Anterior cingulate cortex (tissue), 58 donors: ENCODE measurements around the gene SMARCD3.

Experiments used
- DNase-seq, 58 donors: peaks; one replicate each; lab custom pipeline; 2025; lab: John Stamatoyannopoulos, UW

Gene SMARCD3

DNA sequence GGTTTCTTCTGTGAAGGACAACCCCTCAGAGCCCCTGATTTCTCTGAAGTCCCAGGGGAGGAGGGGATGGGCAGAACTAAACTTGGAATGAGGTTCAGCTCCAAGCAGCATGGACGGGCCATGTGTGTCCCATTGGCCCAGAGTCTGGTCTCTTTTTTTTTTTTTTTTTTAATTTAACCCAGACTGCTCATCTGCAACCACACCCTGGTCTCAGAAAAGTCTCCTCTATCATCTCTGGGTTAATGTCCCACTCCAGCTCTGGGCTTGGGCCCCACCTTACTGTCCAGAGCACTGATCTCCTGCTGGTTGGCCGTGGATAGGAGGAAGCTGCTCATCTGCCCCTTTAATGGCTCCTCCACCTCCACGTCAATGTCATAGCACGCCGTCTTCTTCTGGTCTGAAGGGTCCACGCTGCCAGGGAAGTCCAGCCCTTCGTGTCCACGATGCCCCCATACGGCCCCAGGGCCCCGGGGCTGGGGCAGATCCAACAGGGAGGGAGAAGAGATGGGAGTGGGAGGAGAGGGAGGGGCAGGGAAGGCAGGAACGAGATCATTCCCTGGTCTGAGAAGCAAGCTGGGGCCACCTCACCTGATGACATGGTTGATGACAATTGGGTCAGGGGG lies 8.5 kb downstream of the SMARCD3 start:
- DNase-seq = no peak

DNA sequence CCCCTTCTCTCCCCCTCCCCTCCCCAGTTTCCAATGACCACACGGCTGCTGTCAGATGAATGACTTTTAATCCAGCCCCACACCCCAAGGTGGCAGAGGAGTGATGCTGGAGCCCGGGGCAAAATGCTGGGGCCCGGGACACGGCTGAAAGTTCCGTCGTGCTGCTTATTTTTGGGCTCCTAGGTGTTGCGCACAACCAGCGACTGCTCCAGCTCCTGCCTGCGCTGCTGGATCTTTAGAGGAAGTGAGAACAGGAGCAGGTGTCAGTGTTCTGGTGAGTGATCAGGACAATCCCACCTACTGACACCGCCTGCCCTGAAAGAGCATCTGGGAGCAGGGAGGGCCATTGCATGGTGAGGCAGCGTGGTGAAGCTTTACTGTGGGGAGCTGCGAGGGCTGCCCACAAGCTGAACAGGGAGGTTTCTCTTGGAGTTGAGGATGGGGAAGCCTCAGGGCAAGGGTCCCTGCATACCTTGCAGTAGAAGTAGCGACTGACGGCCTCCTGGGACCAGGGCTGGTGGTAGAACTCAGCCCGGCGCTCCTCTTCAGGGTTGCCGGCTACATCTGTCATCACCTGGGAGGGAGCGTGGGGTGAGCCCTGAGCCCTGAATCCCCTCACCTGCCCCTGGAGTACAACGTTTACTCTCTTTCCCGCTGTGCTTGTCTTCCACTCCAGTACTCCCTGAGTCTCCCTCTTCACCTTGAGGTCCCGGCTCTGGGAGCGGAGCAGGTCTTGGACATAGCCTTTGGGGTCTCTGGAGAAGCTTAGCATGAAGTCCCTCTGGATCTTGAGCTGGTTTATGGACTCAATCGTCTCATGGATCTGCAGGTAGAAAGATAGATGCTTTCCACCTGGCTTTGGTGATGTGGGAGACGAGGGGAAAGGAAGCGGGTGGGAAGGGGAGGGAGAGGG lies 9.3 kb downstream of the SMARCD3 start:
- no peak for DNase-seq

DNA sequence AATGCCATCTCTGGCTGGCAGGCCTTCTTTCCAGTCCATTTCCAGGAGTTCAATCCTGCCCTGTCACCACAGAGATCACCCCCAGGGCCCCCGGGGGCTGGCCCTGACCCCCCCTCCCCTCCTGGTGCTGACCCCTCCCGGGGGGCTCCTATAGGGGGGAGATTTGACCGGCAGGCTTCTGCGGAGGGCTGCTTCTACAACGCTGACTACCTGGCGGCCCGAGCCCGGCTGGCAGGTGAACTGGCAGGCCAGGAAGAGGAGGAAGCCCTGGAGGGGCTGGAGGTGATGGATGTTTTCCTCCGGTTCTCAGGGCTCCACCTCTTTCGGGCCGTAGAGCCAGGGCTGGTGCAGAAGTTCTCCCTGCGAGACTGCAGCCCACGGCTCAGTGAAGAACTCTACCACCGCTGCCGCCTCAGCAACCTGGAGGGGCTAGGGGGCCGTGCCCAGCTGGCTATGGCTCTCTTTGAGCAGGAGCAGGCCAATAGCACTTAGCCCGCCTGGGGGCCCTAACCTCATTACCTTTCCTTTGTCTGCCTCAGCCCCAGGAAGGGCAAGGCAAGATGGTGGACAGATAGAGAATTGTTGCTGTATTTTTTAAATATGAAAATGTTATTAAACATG lies 10.2 kb downstream of the SMARCD3 start:
- no peak for DNase-seq

DNA sequence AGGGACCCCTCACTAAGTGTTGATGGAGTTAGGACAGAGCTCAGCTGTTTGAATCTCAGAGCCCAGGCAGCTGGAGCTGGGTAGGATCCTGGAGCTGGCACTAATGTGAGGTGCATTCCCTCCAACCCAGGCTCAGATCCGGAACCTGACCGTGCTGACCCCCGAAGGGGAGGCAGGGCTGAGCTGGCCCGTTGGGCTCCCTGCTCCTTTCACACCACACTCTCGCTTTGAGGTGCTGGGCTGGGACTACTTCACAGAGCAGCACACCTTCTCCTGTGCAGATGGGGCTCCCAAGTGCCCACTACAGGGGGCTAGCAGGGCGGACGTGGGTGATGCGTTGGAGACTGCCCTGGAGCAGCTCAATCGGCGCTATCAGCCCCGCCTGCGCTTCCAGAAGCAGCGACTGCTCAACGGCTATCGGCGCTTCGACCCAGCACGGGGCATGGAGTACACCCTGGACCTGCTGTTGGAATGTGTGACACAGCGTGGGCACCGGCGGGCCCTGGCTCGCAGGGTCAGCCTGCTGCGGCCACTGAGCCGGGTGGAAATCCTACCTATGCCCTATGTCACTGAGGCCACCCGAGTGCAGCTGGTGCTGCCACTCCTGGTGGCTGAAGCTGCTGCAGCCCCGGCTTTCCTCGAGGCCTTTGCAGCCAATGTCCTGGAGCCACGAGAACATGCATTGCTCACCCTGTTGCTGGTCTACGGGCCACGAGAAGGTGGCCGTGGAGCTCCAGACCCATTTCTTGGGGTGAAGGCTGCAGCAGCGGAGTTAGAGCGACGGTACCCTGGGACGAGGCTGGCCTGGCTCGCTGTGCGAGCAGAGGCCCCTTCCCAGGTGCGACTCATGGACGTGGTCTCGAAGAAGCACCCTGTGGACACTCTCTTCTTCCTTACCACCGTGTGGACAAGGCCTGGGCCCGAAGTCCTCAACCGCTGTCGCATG lies 11.0 kb downstream of the SMARCD3 start:
- no peak for DNase-seq

DNA sequence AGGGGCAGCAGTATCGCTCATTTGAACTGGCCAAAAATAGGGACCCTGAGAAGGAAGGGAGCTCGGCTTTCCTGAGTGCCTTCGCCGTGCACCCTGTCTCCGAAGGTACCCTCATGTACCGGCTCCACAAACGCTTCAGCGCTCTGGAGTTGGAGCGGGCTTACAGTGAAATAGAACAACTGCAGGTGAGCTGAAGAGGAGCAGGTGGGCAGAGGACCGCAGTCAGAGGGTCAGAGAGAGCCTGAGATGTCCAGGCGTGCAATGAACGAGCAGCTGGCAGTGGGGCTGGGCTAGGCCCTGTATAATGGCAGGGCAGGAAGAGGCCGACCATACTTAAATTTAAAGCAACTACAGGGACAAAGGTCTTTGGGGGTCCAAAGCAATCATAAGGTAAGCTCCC lies 12.1 kb downstream of the SMARCD3 start:
- DNase-seq = no peak

DNA sequence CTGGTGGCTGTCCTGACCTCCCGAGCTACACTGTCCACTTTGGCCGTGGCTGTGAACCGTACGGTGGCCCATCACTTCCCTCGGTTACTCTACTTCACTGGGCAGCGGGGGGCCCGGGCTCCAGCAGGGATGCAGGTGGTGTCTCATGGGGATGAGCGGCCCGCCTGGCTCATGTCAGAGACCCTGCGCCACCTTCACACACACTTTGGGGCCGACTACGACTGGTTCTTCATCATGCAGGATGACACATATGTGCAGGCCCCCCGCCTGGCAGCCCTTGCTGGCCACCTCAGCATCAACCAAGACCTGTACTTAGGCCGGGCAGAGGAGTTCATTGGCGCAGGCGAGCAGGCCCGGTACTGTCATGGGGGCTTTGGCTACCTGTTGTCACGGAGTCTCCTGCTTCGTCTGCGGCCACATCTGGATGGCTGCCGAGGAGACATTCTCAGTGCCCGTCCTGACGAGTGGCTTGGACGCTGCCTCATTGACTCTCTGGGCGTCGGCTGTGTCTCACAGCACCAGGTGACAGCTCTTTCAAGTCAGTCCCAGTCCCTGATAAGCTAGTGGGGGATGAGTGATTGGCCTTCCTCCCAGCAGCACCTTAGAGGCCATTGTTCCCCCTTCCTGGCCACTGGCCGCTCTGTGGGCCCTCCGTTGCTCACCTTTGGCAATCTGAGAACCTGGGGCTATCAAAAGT lies 13.3 kb downstream of the SMARCD3 start:
- DNase-seq = no peak

DNA sequence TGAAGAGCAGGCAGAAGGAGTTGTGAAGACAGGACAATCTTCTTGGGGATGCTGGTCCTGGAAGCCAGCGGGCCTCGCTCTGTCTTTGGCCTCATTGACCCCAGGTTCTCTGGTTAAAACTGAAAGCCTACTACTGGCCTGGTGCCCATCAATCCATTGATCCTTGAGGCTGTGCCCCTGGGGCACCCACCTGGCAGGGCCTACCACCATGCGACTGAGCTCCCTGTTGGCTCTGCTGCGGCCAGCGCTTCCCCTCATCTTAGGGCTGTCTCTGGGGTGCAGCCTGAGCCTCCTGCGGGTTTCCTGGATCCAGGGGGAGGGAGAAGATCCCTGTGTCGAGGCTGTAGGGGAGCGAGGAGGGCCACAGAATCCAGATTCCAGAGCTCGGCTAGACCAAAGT lies 14.7 kb downstream of the SMARCD3 start:
- no peak for DNase-seq

DNA sequence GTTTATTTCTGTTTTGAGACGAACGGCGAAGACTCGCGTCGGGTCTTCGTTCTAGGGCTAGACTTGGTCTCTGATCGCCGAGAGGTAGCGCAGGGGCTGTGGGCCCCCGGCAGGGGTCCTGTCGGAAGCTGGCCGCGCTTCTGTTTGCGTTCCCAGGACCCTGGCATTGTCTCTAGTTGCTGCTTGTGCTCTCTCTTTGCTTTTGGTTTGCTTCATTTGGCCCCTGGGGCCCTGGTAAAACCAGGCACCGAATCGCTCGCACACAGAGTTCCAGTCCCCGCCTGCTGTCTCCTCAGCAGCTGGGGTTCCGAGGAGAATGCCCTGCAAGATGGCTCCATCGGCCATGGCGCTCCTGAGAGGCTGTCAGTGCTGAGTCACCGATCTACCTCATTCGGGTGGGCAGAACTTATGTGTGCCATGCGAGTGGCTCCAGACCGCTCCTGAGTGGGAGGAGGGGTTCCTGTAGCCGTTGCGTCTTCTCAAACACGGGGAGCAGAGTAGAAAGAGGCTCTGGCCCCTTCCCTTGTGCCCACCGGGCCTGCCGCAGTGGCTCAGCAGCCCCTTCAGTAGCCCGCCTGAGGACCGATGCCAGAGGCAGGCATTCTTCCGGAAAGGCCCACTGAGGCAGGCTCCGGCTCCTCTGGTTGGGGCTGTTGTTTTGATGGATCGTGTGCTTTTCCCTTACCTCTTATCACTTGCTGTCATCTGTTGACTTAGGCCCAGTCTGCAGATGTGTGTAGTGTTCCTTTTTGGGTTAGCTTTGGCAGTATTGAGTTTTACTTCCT lies 15.4 kb downstream of the SMARCD3 start:
- peak in 32 of 58 donors; percentile 17 to 83 (median 56) for DNase-seq

DNA sequence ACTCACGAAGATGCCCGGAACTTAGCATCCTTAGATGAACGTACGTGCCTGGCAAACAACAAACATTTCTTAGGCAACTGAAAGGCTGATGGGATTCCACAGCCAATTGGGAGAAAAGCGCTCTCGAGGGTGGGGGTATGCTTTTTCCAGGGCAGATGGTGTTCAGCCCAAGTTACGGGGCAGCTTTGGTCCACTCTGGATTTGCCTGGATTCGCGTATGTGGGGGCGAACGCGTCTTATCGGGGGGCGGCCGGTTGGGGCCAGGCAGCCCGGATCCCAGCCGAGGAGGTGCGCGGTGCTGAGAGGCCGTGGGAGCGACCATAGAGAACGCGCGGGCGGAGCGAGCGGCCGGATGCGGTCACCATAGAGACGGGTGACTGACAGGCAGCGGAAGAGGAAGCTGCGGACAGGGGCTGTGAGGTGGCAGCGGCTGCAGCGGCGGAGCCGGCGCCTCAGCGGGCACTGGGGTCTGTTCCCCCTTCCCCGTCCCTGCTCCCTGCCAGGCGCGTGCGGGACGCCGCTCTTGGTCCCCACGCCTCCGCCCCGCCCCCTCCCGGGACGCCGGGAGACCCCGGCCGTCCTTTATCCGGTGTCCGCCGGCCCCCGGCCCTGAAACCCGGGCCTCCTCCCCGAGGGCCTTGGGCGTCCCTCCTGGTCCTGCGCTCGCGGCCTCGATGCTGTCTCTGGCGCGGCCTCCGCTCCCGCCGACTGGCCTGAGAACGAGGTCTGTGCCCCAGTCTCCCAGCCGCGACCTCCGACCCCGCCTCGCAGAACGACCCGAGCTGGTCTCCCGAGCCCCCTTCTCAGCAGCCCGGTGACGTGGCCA lies 16.2 kb downstream of the SMARCD3 start, which contains the start of gene CHPF2:
Gene CHPF2 (plus strand): TSS at position 393 of the 826 bp plus-strand sequence. CDS start 1,529 bp downstream, outside the sequence.
- peak; percentile 37 to 94 (median 84) for DNase-seq

DNA sequence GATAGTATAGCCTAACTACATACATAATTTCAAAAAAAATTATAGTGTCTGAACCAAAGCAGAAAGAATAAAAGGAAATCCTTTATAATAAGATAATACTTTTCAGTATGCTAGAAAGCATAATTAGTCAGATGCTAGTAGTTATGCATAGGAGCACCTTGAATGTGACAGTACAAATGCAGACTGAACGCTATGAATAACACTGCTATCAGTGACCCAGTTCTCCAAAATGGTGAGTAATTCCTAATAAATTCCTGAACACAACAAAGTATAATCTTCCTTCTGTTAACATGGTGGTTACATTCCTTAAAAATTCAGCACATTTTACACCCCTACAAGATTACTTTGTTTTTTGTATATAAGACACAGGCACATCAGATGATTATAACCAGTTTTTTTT lies 17.4 kb downstream of the SMARCD3 start:
- DNase-seq = no peak

DNA sequence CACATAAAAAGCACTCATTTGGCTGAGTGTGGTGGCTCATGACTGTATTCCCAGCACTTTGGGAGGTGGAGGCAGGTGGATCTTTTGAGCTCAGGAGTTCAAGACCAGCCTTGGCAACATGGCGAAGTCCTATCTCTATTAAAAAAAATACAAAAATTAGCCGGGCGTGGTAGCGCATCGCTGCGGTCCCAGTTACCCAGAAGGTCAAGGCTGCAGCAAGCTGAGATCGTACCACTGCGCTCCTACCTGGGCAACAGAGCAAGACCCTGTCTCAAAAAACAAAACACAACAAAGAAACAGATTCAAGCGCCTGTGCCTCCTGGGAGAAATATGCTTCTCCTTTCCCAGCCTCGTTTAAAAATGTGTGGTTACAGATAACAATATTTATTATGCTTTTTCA lies 19.2 kb downstream of the SMARCD3 start:
- DNase-seq = no peak

DNA sequence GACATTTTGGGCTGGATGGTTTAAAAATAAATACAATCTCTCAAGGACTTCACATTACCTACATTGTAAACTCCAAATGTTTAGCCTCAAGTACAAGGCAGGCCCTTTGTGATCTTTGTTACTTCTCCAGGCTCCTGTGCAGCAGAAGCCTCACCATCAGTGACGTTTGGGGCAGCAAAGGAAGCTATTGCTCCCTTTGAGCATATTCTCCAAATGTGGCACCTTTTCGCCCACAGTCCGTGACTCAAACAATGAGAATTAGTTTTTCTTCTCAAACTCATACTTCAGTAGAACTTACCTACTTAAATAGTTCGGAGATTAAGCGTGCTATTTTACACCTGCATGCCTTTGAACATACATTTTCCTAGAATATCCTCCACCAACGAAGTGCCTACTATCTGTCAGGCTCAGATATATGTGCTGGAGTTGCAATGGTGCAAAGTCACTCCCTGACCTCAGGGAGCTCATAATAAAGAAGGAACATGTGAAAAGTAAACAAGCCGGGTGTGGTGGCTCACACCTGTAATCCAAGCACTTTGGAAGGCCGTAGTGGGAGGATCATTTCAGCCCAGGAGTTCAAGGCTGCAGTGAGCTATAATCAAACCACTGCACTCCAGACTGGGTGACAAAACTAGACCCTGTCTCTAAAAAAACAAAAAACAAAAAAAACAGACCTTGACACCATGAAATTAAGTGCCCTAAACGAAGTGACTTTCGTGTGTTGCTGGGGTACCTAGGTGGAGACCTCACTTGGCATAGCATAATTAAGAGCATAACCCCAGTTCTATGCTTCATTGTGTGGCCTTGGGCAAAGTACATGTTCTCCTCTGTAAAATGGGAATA lies 20.2 kb downstream of the SMARCD3 start:
- no peak for DNase-seq

DNA sequence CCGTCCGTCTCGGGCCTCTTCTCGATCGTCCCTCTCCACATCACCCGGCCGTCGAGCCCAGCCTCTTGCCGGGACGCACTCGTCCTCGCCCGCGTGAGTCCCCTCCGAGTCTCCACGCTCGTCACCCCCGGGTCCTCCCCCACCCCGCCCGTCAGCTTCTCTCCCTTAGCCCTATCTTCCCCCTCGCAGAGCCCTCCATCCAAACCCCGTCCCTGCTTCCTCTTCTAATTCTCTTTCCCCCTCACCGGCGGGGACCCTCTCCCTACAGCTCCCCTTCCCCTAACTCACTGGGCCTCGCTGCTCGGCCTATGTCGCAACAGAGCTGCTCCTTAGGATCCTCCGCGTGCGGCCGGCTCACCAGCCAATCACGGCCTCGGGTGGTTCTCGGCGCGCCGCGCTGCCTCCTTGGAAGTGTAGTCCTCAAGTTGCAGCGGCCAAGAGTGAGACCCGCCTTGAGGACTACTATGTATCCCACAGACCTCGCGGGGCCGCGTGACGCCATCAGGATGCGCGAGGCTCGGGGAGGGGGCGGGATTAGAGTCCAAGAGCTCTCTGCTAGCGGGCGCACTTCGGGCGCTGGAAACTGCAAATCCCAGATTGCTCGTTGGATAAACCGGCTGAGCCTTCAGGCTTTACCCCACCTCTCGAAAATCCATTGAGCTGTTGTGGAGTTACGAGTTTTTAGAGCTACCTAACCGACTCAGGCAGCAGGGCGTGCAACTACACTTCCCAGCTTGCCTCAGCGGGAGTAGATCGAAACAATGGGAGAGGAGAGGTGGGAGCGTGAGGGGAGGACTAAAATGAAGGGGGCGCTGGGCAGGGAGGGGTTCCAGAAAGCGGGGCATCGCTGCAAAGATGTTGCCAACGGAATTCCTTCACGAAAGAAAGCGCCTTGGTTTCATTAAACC lies 21.4 kb downstream of the SMARCD3 start, which contains the start of gene ABCF2:
Gene ABCF2 (minus strand): TSS at position 331 of the 908 bp plus-strand sequence. CDS start 747 bp downstream, outside the sequence.
- peak; percentile 78 to 100 (median 98) for DNase-seq

DNA sequence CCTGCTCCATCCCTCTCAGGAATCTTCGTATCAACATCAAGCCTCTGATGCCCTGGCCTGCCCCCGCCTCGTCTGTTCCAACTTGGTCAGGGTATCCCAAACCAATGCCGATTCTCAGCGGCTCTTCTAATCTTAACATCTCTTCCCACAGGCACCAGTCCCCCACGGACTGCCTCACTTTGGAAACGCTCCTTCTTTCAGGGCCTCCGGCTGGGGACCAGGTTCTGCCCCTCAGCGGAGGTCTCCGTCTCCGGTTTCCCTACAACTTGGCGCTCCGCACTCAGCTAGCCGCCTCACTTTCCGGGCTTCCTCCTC lies 22.0 kb downstream of the SMARCD3 start:
- no peak for DNase-seq

DNA sequence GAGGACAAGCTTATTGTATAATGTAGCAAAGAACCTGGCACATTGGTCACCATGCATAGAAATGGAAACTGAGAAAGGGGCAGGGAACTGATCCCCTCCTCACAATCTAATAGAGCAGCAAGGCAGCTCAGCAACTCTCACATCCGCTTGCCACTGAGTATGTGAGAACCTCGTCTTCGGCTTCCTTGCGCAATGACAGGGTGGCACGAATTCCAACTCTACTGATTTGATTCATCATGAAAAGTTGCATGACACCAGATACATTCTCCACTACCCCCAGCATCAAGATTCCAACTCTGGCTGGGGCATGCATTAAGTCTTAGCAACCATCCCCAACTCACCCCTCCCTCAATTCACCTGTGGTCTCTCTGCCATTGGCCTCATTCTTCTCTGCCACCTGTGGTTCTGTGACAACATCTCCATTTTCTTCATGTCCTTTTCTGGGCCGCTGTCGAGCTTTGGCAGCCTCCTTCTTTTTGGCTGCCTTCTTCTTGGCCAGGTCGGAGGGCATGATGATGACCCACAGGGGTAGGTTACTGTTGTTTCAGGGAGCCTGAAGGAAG lies 22.5 kb downstream of the SMARCD3 start:
- no peak for DNase-seq

DNA sequence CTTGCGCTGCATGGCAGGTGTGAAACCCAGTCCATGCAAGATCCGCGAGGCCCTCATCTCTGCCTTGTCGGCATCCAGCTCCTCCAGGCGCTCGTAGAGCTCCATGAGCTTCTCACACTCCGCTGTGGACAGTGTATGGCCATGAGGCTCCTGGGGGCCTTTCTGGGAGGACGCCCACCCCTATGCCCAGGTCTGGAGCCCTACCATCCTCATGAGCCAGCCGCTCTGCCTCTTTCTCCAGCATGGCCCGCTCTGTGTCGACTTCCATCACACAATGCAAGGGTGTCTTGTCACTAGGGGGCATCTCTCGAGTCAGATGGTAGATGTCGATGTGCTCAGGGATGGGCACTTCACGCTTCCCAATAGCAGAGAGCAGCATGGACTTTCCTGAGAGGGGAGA lies 24.8 kb downstream of the SMARCD3 start:
- DNase-seq = no peak
